Suprapubic skin (tissue), 4 donors: Measurements from ENCODE around the gene SEMA3F. TPM values are rescaled to one million over a fixed set of nuclear protein-coding genes. Genes with fewer than 3 reads are reported as not detected.

Experiments used
- DNase-seq, 2 donors: peaks; one replicate each; pipeline ENCODE4 v3.0.0-alpha.2; 2019; ENCODE audit warnings: low spot score in 2 of 2
- H3K27ac ChIP-seq: fragments of 200-600 bp; sonication (generic); one replicate; pipeline ENCODE4 v1.5.1; 2019
- H3K27me3 ChIP-seq: fragments of 200-600 bp; sonication (generic); one replicate; pipeline ENCODE4 v1.5.1; 2019
- H3K36me3 ChIP-seq: fragments of 200-600 bp; sonication (generic); one replicate; pipeline ENCODE4 v1.5.1; 2019
- H3K4me1 ChIP-seq: fragments of 200-600 bp; sonication (generic); one replicate; pipeline ENCODE4 v1.5.1; 2019
- H3K4me3 ChIP-seq: fragments of 200-600 bp; sonication (generic); one replicate; pipeline ENCODE4 v1.5.1; 2019; ENCODE audit warnings: mild to moderate bottlenecking
- H3K9me3 ChIP-seq: fragments of 200-600 bp; sonication (generic); one replicate; pipeline ENCODE4 v1.5.1; 2019
- CTCF ChIP-seq, 2 donors: fragments of 200-600 bp in 1 of 2; fragments of 450-650 bp in 1 of 2; sonication (generic) in 1 of 2; IDR thresholded peaks; one replicate each; pipeline ENCODE4 v1.5.1; 2016 to 2019; ENCODE audit warnings: antibody characterized with exemption in 2 of 2, mild to moderate bottlenecking in 1 of 2, moderate library complexity in 1 of 2
- EP300 ChIP-seq: sonication (generic); formaldehyde crosslinking; IDR thresholded peaks from one replicate; pipeline ENCODE4 v1.6.1; 2017; ENCODE audit warnings: antibody characterized with exemption
- POLR2A ChIP-seq, 2 donors: fragments of 450-650 bp; IDR thresholded peaks; one replicate each; pipeline ENCODE4 v1.6.1; 2017; ENCODE audit warnings: antibody characterized with exemption in 2 of 2, mild to moderate bottlenecking in 2 of 2, moderate library complexity in 2 of 2
- POLR2AphosphoS5 ChIP-seq, 3 donors: sonication (generic); formaldehyde crosslinking; IDR thresholded peaks; one replicate each; pipeline ENCODE4 v1.6.1; 2017; ENCODE audit warnings: antibody characterized with exemption in 3 of 3
- WGBS: methylation state at CpG from one replicate; pipeline ENCODE4 v1.1.5; 2018; 5-methylcytosine and 5-hydroxymethylcytosine counted together
- total RNA-seq, 4 donors: library from RNA; depleted of rRNA; stranded (reverse); fragments of >200 nt; gene quantifications; one replicate each; pipeline ENCODE4 v1.1.0, GENCODE V29; 2016

SEMA3F gene
- total RNA-seq, 4 donors from 2014 or later, result 123 to 188 (median 130) TPM

- DNase-seq, result peak in 1 of 2 donors; percentile 54
- no peak overlapping the region for H3K4me3 ChIP-seq
- TF ChIP-seq POLR2AphosphoS5 (IDR thresholded peaks at IDR 0.05) (no peak), POLR2A (IDR thresholded peaks at IDR 0.05) (no peak), EP300 (no peak)
- no peak overlapping the region for H3K27ac ChIP-seq
- H3K4me1 ChIP-seq, result peaks cover 36% of the 10 kb centered on the region
- no peaks in the 10 kb centered on the region for H3K27me3 ChIP-seq
- H3K9me3 ChIP-seq, result no peaks in the 10 kb centered on the region
- peaks cover 62% of the 10 kb centered on the region for H3K36me3 ChIP-seq
- WGBS, result 96% methylated on average over 3 of the region's 3 CpGs
Measured at GRCh38 chr3:50119786-50120185, 35.3 kb upstream of the SEMA3F start.

GRCh38 chr3:50120364-50121071 lies 34.6 kb upstream of the SEMA3F start:
- 93% methylated on average over 3 of the region's 10 CpGs for WGBS

GRCh38 chr3:50121072-50122032 lies 33.8 kb upstream of the SEMA3F start:
- no peak overlapping the region for H3K27ac ChIP-seq
- no peaks in the 10 kb centered on the region for H3K9me3 ChIP-seq
- H3K27me3 ChIP-seq, result no peaks in the 10 kb centered on the region
- peaks cover 46% of the 10 kb centered on the region for H3K36me3 ChIP-seq
- H3K4me3 ChIP-seq, result no peak overlapping the region
- no peak for TF ChIP-seq POLR2A (IDR thresholded peaks at IDR 0.05)
- TF ChIP-seq CTCF (IDR thresholded peaks at IDR 0.05), result peak; percentile 70 to 75
- TF ChIP-seq EP300, result no peak
- TF ChIP-seq POLR2AphosphoS5 (IDR thresholded peaks at IDR 0.05), result peak in 1 of 3 donors; percentile 72
- DNase-seq, result peak in 1 of 2 donors; percentile 86
- WGBS, result 32% methylated on average over 8 of the region's 13 CpGs
- H3K4me1 ChIP-seq, result peaks cover 49% of the 10 kb centered on the region

More at GRCh38 chr3:50120364-50121071, 34.6 kb upstream of the SEMA3F start:
- TF ChIP-seq POLR2A (IDR thresholded peaks at IDR 0.05), result no peak
- no peak for TF ChIP-seq CTCF (IDR thresholded peaks at IDR 0.05)
- no peak for TF ChIP-seq POLR2AphosphoS5 (IDR thresholded peaks at IDR 0.05)
- no peak for TF ChIP-seq EP300
- peak in 1 of 2 donors; percentile 40 for DNase-seq
- Histone ChIP-seq H3K27me3 (no peaks in the 10 kb centered on the region), H3K27ac (no peak overlapping the region), H3K4me3 (no peak overlapping the region), H3K4me1 (peaks cover 43% of the 10 kb centered on the region), H3K36me3 (peaks cover 55% of the 10 kb centered on the region), H3K9me3 (no peaks in the 10 kb centered on the region)

- peaks cover 39% of the 10 kb centered on the region for H3K36me3 ChIP-seq
- no peaks in the 10 kb centered on the region for H3K27me3 ChIP-seq
- TF ChIP-seq POLR2A (IDR thresholded peaks at IDR 0.05) (no peak), CTCF (IDR thresholded peaks at IDR 0.05) (no peak), EP300 (no peak), POLR2AphosphoS5 (IDR thresholded peaks at IDR 0.05) (no peak)
- DNase-seq, result peak in 1 of 2 donors; percentile 59
- H3K9me3 ChIP-seq, result no peaks in the 10 kb centered on the region
- peaks cover 56% of the 10 kb centered on the region for H3K4me1 ChIP-seq
- H3K27ac ChIP-seq, result no peak overlapping the region
- WGBS, result 38% methylated on average over 2 of the region's 2 CpGs
- no peak overlapping the region for H3K4me3 ChIP-seq
Measured at GRCh38 chr3:50122071-50122470, 33.1 kb upstream of the SEMA3F start.

- peaks cover 56% of the 10 kb centered on the region for H3K4me1 ChIP-seq
- H3K9me3 ChIP-seq, result no peaks in the 10 kb centered on the region
- H3K27me3 ChIP-seq, result no peaks in the 10 kb centered on the region
- peaks cover 32% of the 10 kb centered on the region for H3K36me3 ChIP-seq
- H3K27ac ChIP-seq, result no peak overlapping the region
- WGBS, result 70% methylated on average over 13 of the region's 14 CpGs
- TF ChIP-seq EP300, result no peak
- no peak for TF ChIP-seq CTCF (IDR thresholded peaks at IDR 0.05)
- TF ChIP-seq POLR2A (IDR thresholded peaks at IDR 0.05), result no peak
- TF ChIP-seq POLR2AphosphoS5 (IDR thresholded peaks at IDR 0.05), result no peak
- no peak overlapping the region for H3K4me3 ChIP-seq
- peak in 1 of 2 donors; percentile 63 for DNase-seq
Measured at GRCh38 chr3:50122661-50123391, 32.3 kb upstream of the SEMA3F start.
